Activated CD4-positive, alpha-beta T cell treated with anti-CD3 and anti-CD28 coated beads, Interleukin-2, amount 10 ng/mL, durations not matched to agents 24 days and 14 days (primary cell): ENCODE results near the gene PALD1. TPM values are rescaled to one million over a fixed set of nuclear protein-coding genes. Genes with fewer than 3 reads are reported as not detected.
A peak's percentile ranks its signal among the peaks of the same experiment; 100 is the strongest.

Experiments
- DNase-seq: peaks from one replicate; pipeline ENCODE4 v3.0.0; 2022
- H3K27ac Mint-ChIP-seq: one replicate; pipeline ENCODE4 v1.8.0; 2022; ENCODE audit warnings: mild to moderate bottlenecking, mixed read lengths
- H3K27me3 Mint-ChIP-seq: one replicate; pipeline ENCODE4 v1.8.0; 2022; ENCODE audit warnings: mixed read lengths
- H3K36me3 Mint-ChIP-seq: one replicate; pipeline ENCODE4 v1.8.0; 2022; ENCODE audit warnings: low read depth, mild to moderate bottlenecking, mixed read lengths
- H3K4me1 Mint-ChIP-seq: one replicate; pipeline ENCODE4 v1.8.0; 2021; ENCODE audit warnings: mixed read lengths
- H3K4me3 Mint-ChIP-seq: one replicate; pipeline ENCODE4 v1.8.0; 2022; ENCODE audit warnings: mild to moderate bottlenecking, moderate library complexity, mixed read lengths
- H3K9me3 Mint-ChIP-seq: one replicate; pipeline ENCODE4 v1.8.0; 2021; ENCODE audit warnings: mixed read lengths
- intact Hi-C: fragments of 100-400 bp; cut with micrococcal nuclease; formaldehyde crosslinking; loops from one replicate; pipeline ENCODE4 v1.15.1; 2023
- total RNA-seq: library from RNA; stranded (reverse); gene quantifications from 2 replicates; pipeline ENCODE4 v1.2.3, GENCODE V29; 2022

Gene PALD1
- total RNA-seq, 1 donor from 2014 or later: 1.9 TPM

DNA sequence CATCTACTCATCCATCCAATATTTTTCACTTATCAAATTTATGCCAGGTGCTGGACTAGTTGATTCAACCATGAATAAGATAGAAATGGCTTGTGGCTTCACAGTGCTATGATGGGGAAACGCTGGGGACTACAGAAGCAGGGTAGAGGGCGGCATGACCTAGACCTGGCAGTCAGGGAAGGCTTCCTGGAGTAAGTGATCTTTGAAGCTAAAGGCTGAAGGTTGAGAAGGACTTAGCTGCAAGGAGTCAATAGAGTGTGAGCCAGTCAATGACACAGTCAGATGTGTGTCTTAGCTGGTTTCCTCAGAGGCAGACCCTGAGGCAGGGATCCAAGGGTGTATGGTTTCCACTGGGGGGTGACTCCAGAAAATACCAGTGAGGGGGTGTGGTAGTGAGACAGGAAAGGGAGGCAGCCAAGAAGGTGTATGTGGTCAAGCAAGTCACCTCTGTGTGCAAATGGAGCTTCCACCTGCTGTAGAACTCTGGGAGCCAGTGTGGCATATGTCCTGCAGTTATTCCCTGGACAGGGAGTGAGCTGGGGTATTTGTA lies 113.7 kb downstream of the PALD1 start:
- Mint-ChIP-seq H3K9me3 (no peaks in the 10 kb centered on the region), H3K27me3 (peaks cover 6% of the 10 kb centered on the region), H3K4me3 (no peak overlapping the region), H3K27ac (peak overlapping the region; percentile 57), H3K36me3 (peaks cover 20% of the 10 kb centered on the region), H3K4me1 (peaks cover 41% of the 10 kb centered on the region)
- intact Hi-C loops: no loop called here
- DNase-seq: no peak

- Mint-ChIP-seq H3K4me1 (peaks cover 40% of the 10 kb centered on the region), H3K9me3 (no peaks in the 10 kb centered on the region), H3K4me3 (no peak overlapping the region), H3K27me3 (peaks cover 6% of the 10 kb centered on the region), H3K36me3 (peaks cover 26% of the 10 kb centered on the region), H3K27ac (no peak overlapping the region)
- no peak for DNase-seq
- intact Hi-C loops: no loop called here
Measured at GRCh38 chr10:70592746-70593512, 114.4 kb downstream of the PALD1 start.

- intact Hi-C loops: no loop called here
- Mint-ChIP-seq H3K27me3 (peaks cover 6% of the 10 kb centered on the region), H3K9me3 (no peaks in the 10 kb centered on the region), H3K36me3 (peaks cover 30% of the 10 kb centered on the region), H3K4me3 (no peak overlapping the region), H3K4me1 (peaks cover 38% of the 10 kb centered on the region), H3K27ac (no peak overlapping the region)
- DNase-seq: no peak
Measured at GRCh38 chr10:70593513-70593890, 114.9 kb downstream of the PALD1 start.

DNA sequence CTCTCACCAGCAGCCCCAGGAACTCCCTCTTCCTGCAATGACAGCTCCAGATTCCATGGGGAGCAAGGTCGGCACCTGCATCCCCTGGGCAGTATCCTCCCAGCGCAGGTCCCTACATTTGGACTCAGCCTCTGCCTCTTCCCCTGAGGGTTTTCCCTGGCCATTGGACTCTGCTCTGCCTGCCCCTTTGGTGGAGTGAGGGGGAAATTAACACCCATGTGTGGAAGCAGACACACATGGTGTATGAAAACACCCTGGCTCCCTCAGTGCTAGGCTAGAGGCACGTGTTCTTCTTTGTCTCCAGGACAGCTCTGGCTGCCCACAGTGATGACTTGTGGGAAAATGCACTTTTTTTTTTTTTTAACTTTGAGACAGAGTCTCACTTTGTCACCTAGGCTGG lies 115.6 kb downstream of the PALD1 start:
- Mint-ChIP-seq H3K9me3 (no peaks in the 10 kb centered on the region), H3K36me3 (peaks cover 36% of the 10 kb centered on the region), H3K4me1 (peaks cover 38% of the 10 kb centered on the region), H3K27me3 (peaks cover 3% of the 10 kb centered on the region), H3K4me3 (no peak overlapping the region), H3K27ac (no peak overlapping the region)
- DNase-seq: no peak
- intact Hi-C loops: no loop called here

DNA sequence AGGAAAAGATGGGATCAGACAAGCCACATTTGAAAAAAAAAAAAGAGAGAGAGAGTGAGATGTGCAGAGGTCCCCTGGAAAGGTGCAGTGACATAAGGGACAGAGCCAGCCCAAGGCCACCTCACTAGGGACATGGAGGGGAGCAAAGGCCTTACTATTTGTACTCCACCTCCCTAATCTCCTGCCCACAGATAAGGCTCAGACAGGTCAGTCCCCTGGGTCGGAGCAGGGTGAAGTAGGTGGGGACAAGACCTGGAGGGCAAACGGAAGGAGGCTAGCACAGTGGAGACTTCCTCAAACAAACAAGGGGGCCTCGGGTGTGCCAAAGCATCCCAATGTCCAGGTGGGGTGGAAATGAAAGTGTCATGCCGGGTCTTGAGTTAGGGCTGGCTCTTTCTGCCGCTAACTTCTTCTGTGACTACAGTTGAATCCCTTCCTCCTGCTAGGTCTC lies 117.0 kb downstream of the PALD1 start:
- Mint-ChIP-seq H3K9me3 (no peaks in the 10 kb centered on the region), H3K36me3 (peaks cover 45% of the 10 kb centered on the region), H3K27me3 (peaks cover 2% of the 10 kb centered on the region), H3K4me1 (peaks cover 41% of the 10 kb centered on the region), H3K27ac (no peak overlapping the region), H3K4me3 (no peak overlapping the region)
- DNase-seq: no peak
- intact Hi-C loops: no loop called here

DNA sequence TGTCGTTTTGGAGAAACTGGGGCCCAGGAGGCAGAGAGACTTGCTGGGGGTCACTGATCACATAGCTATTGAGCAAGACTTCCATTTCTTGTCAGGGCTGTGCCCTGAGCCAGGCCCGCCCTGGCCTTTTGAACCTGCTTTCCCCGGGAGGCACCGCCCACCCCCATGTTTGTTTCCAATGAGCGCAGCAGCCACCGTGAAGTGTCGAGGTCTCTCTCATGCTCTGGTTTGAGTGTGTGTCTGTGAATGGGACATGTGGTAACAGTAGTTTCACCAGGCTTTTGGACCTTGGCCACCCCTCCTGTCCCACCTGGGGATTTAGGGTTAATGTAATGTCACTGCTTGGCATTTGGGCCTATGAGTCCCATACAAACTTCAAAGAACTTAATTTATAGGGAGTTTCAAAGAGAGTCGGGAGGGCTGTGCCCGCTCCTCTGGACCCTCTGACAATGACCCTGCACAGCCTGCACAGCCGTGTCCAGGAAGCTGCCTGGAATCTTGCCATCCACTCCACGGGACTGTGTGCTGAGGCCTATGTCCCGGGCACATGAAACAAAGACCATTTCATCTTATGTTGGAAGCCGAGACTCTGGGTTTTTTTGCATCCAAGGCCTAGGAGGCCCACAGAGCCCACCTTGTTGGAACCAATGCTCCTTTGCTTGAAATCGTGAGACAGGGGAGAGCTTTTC lies 117.7 kb downstream of the PALD1 start:
- no peaks in the 10 kb centered on the region for H3K27me3 Mint-ChIP-seq
- no peak overlapping the region for H3K27ac Mint-ChIP-seq
- peaks cover 40% of the 10 kb centered on the region for H3K4me1 Mint-ChIP-seq
- H3K36me3 Mint-ChIP-seq: peaks cover 47% of the 10 kb centered on the region
- no peak overlapping the region for H3K4me3 Mint-ChIP-seq
- no peaks in the 10 kb centered on the region for H3K9me3 Mint-ChIP-seq
- no peak for DNase-seq
- intact Hi-C loops: no loop called here

DNA sequence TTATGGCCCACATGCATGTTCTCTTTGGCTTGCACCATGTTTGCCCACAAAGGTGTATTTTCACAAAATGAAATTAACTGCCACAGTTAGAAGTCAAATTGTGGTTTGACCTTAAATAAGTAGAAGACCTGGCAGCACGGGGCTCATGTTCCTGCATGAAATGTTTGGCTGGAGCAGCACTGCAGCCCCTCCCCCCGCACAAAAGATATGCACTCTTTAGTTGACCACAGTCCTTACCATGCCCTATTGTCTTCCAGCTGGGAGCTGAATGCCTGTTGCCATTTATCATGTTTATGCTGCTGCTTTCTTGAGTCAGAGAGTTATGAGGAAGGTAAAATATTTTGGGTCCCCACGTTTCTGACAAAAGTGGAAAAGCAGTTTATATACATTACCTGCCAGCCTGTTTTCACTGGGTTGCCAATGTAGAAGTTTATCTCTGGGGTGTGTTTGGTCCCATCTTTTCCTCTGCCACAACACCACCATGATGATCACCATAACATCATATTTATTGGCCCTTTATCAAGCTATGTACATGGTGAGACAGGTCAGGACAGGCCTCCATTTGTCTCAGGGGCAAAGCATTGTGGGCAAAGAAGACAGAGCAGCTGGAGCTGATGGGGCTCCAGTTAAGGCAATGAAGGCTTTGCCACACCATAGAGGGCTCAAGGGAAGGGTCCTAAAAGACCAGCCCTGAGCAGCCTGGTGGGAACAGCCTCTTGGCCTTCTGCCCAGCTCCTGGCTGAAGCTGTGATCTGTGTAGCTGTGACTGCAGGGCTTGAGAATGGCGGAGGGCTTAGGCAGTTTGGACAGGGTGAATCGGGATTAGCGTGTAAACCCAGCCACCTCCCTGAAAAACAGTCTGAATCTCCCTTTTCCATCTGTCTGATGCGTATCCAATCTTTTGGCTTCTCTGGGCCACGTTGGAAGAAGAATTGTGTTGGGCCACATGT lies 118.6 kb downstream of the PALD1 start:
- Mint-ChIP-seq H3K9me3 (no peaks in the 10 kb centered on the region), H3K4me3 (no peak overlapping the region), H3K4me1 (peaks cover 39% of the 10 kb centered on the region), H3K27me3 (no peaks in the 10 kb centered on the region), H3K36me3 (peaks cover 51% of the 10 kb centered on the region), H3K27ac (no peak overlapping the region)
- DNase-seq: no peak
- intact Hi-C loops: no loop called here

- intact Hi-C loops: no loop called here
- no peak overlapping the region for H3K4me3 Mint-ChIP-seq
Measured at GRCh38 chr10:70597856-70598815, 119.6 kb downstream of the PALD1 start.

DNA sequence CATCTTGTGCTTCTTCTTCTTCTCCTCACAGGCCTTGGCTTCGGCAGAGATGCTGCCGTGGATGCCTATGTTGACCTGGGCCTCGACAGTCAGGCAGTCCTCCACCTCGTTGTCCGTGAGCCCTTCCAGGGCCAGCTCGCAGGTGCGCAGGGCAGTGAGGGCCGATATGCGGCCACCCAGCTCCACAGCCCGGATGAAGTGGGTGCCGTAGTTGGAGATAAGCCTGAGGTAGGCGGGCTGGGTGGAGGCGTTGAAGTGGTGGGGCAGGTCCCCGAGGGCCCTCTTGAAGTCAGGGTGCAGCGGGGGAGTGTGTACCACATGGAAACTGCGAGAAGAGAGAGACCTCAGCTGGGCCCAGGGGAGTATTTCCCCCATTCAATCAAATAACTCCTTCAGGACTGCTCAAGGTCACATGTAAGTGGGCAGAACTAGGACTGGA lies 120.3 kb downstream of the PALD1 start:
- Mint-ChIP-seq H3K9me3 (no peaks in the 10 kb centered on the region), H3K4me3 (peak overlapping the region; percentile 39), H3K36me3 (peaks cover 51% of the 10 kb centered on the region), H3K27ac (no peak overlapping the region), H3K4me1 (peaks cover 44% of the 10 kb centered on the region), H3K27me3 (no peaks in the 10 kb centered on the region)
- intact Hi-C loops: no loop called here
- no peak for DNase-seq

More at GRCh38 chr10:70597856-70598815, 119.6 kb downstream of the PALD1 start:
- no peak for DNase-seq
- Mint-ChIP-seq H3K27ac (no peak overlapping the region), H3K9me3 (no peaks in the 10 kb centered on the region), H3K4me1 (peaks cover 38% of the 10 kb centered on the region), H3K36me3 (peaks cover 51% of the 10 kb centered on the region), H3K27me3 (no peaks in the 10 kb centered on the region)

DNA sequence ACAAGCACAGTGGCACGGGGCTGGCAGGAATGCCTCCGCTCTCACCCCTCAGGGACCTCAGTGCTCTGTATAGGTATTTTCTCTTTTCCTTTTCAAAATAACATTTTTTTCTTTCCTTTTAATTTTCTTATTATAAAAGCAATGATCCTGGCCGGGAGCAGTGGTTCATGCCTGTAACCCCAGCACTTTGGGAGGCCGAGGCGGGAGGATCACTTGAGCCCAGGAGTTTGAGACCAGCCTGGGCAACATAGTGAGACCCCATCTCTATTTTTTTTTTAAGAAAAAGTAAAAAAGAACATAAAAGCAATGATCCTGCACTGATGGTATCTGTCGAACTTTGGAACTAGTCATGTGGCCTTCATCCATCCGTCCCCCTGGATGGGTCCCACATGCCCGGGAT lies 120.8 kb downstream of the PALD1 start:
- peaks cover 47% of the 10 kb centered on the region for H3K4me1 Mint-ChIP-seq
- H3K27me3 Mint-ChIP-seq: no peaks in the 10 kb centered on the region
- H3K36me3 Mint-ChIP-seq: peaks cover 51% of the 10 kb centered on the region

DNA sequence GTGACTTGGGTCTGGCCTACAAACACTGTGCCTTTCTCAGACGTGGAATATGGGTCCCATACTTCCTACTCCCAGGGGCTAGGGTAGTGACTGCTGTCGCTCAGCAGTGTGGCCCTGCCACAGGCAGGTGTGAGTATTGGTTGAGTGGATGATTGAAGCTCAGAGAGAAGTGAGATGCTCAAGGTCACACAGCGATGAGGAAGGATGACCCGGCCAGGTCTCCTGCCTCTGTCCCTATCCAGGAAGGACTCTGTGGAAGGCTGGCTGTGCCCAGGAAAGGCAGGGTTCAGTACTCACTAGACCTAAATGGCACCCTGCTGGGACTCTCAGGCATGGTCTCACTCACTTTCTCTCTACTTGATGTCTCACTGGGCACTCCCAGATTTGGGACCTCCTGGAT lies 121.2 kb downstream of the PALD1 start:
- intact Hi-C loops: loop anchor here (5.0 kb wide), 1 partner anchor 42 kb away; no protein-coding TSS in a partner anchor
- peaks cover 51% of the 10 kb centered on the region for H3K36me3 Mint-ChIP-seq
- H3K9me3 Mint-ChIP-seq: no peaks in the 10 kb centered on the region
- DNase-seq: no peak
- no peaks in the 10 kb centered on the region for H3K27me3 Mint-ChIP-seq
- H3K4me1 Mint-ChIP-seq: peaks cover 44% of the 10 kb centered on the region
- H3K27ac Mint-ChIP-seq: peak overlapping the region; percentile 45
- H3K4me3 Mint-ChIP-seq: peak overlapping the region; percentile 48

More for the DNA sequence above, 120.8 kb downstream of the PALD1 start:
- DNase-seq: no peak
- Mint-ChIP-seq H3K9me3 (no peaks in the 10 kb centered on the region), H3K27ac (peak overlapping the region; percentile 45), H3K4me3 (peak overlapping the region; percentile 48)
- intact Hi-C loops: no loop called here

- peaks cover 36% of the 10 kb centered on the region for H3K4me1 Mint-ChIP-seq
- peaks cover 48% of the 10 kb centered on the region for H3K36me3 Mint-ChIP-seq
- no peaks in the 10 kb centered on the region for H3K27me3 Mint-ChIP-seq
- intact Hi-C loops: loop anchor here (5.0 kb wide), 1 partner anchor 43 kb away; no protein-coding TSS in a partner anchor
- DNase-seq: peak; percentile 51
- H3K4me3 Mint-ChIP-seq: peak overlapping the region; percentile 85
- peak overlapping the region; percentile 75 for H3K27ac Mint-ChIP-seq
- no peaks in the 10 kb centered on the region for H3K9me3 Mint-ChIP-seq
Measured at GRCh38 chr10:70600512-70601395, 122.2 kb downstream of the PALD1 start.
